Stimulated activated CD8-positive, alpha-beta memory T cell treated with anti-CD3 and anti-CD28 coated beads, Interleukin-2, amount 100 ng/mL, for 1 hour (primary cell): ENCODE results near the gene AGBL1.

ENCODE experiments used
- DNase-seq, 2 donors: peaks; one replicate each; pipeline ENCODE4 v3.0.0-alpha.2; 2020; ENCODE audit warnings: low read depth in 2 of 2

The AGBL1 gene

DNA sequence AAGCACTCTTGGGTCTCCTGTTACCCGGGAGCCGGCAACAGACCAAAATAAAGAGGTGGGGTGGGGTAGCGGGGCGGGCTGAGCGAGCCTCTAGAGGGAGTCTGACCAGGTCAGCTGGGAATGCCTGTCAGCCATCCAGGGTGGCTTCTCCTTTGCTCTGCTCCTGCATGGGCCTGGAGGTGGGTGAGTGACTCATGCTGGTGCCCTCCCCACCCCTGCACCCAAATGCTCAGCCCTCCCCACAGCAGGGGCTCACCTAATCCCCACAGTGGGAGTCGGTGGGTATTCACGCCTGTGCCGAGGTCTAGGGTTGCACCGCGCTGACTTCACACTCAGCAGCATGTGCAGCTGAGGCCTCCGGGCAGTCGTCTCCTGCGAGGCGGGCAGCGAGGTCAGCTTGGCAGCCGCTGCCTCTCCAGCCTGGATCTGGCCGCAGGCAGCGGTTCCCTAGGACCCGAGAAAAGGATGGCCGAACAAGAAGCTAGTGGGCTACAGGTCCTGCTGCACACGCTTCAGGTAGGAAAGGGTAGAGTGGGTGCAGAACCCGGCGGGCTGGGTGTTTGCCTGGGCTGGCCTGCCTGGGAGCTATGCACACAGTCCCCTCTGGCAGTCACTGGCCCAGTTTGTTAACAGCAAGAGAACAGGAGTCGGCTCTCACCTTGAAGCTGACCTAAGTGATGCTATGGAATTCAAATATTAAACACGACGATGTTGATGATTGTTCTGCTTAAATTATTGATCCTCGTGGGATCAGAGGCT is at the start of gene AGBL1:
AGBL1 (plus strand) TSS at position 364 of the 759 bp plus-strand sequence.
- DNase-seq = no peak

DNA sequence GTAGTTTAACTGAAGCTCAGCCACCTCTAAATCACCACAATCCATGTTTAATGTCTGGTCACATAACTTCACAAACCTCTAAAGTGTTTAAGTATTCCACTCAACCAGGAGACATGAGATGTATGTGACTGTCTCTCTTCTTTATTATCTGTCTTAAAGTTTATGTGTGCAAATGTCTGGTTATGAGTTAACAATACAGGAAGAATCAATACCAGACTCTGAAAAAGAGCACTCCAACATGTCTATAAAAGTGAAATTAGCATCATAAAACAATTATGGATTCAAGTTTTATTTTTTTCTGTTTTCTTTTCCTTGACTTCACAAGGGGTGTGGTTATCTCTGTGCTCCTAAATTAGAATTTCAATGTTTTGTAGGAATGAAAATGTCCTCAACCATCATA is 44.8 kb upstream of the AGBL1 start:
- DNase-seq = no peak

DNA sequence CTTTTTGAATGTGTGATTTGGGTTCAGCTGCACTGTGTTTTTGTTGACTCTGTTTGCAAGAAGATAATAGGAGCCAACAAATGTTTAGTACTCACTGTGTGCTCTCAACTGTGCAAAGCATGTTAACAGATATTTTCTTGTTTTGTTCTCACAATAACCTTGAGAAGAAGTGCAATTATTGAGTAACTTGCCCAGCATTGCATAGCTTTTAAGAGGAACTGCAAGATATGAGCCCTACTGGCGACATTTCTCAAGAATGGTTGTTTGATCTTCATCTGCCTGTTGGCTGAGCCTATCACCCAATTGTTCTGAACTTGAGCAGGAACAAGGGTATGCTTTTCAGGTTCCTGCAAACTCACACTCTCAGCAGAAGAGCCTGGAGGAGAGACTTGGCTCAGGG is 43.4 kb upstream of the AGBL1 start:
- DNase-seq = no peak

DNA sequence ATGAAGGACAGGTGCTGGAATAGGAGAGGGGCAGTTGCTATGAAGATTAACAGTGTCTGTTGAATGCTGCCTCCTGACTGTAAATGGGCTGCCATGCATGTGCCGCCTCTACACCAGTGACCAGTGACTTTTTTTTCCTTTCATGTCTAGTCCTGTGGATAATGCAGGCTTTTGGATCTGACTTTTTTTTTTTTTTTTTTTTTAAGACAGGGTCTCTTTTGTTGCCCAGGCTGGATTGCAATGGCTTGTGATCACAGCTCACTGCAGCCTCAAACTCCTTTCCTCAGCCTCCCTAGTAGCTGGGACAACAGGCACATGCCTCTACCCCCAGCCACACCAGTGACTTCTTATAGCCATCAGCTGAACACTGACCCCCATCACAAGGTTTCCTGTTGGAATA is 41.2 kb upstream of the AGBL1 start:
- no peak for DNase-seq

DNA sequence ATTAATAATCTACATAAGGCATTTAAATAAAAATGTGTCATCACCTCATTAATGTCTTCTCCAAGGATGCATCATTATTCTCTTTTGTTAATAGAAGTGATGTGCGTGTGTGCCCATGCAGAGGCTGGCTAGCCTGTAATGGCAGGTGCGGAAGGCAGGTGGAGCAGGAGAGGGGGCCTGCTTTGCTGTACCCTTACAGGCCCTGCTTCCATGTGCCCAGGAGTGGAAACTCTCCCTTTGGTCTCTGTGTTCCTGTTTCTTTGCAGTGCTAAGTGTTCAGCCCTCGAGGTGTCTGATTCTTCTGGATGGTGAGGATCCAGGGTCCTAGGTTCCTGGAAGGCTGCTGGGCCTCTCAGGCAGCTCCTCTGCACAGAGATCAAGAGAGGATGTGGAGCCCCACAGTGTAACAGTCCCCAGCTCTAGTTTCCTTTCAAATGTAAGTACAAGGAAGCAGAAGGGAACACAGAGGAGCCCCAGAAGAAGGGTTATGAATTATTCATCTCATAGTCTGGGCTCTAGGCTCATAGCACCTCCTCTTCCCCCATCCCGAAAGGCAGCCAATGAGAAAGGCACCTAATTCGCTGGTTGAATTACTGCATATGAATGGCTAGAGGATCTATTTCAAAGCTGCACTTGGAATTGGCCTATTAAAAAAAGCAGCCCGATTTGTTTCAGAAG is 39.2 kb upstream of the AGBL1 start:
- DNase-seq = no peak

DNA sequence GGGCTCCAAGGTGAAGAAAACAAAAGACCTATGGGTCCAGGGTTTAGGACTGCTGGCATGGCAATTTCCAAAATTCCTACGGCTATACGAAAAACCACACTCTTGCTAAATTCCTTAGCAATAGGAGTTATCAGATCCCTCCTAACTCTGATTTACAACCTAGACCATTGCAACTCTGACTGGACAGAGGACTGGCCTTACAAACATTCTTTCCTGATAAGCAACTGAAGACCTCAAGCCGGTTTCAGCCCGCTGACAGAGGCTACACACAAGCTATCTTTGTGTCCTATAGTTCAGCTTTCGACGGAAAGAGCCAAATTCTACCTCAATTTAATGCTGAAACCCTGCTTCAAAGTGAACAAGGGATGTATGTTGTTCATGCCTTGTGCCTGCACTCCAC is 38.3 kb upstream of the AGBL1 start:
- no peak for DNase-seq

DNA sequence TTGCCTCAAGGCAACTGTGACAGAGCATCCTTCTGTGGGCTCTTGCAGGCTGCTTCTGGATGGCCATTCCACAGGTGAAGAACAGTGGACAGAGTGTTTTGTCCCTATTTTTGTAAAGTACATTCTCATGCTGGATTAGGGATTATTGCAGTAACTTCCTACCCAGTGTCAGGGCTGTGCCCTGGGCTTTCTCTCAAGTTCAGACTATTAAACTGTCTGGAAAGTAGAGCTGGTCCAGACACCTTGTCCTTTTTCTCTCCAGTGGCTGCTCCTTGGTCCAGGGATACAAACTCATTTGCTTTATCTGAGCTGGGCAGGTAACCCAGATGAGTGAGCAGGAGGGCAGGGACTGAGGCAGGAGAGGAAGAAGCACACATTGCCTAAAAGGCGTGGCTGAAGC is 37.4 kb upstream of the AGBL1 start:
- DNase-seq = no peak

DNA sequence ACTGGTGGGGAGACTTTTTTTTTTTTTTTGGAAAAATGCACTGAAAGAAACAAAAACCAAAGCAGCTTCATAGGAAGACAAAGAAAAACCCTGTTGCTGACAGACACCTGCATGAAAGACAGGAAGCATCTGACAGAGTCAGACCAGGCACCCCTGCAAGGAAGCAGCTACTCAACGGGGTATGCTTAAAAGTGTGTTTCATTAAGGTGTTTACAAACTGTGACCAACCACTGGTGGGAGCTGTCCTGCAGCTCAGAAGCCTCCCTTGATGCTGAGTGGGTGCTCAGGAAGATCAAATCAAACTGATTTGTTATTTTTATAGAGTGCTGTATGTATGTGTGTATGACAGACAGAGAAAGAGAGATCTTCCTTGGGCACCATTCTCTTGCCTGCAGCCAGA is 34.7 kb upstream of the AGBL1 start:
- DNase-seq = no peak

DNA sequence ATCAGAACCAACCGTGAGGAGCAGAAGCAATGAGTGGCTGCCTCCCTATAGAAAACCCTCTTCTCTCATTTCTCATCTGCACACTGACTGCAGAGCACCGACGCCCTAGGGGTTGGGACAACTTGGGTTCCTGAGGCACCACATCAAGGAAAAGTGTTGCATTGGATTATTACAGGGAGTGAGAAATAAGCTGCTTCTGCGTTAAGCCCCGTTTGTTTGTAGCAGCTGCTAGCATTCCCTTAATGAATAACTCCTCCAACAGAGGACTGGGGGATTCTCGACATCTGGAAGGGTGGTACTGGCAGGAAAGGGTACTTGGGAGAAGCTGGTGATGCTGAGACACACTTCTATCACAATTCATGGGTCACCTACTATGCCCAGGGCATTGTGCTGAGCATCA is 25.3 kb upstream of the AGBL1 start:
- no peak for DNase-seq

DNA sequence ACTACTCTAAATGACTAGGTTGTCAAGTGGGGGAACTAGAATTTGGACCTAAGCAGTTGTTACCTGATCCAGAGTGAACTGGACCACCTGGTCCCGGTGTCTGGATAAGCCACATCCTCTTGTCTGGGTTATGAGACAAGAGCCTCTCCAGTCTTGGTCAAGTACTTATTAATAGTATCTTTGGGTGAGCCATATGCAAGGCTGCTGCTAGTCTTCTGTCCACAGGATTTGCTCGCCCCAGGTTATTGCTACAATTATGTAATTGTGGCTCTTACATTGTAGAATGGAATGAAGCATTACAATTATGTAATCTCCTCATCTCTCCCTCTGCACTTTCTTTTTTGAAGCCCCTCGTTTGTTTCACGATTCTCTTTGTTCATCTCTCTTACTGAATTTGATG is 24.0 kb upstream of the AGBL1 start:
- no peak for DNase-seq

DNA sequence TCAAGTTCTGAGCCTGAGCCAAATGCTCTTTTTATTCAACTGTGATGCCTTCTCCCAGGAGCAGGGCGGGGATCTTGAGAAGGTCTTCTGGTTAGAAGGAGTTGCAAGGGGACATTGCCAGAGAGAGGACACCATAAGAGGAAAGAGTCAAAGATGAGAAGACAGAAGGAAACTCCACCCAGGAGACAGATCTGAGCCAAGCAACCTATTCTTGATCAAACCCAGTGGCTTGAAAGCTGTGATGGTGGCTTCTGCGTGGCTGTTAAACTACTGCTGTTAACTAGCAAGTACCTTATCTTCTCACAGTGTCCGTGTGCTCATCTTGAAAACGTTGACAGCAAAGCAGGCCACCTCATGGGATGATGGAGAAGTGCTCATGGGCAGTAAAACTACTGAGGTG is 19.8 kb upstream of the AGBL1 start:
- DNase-seq = no peak

DNA sequence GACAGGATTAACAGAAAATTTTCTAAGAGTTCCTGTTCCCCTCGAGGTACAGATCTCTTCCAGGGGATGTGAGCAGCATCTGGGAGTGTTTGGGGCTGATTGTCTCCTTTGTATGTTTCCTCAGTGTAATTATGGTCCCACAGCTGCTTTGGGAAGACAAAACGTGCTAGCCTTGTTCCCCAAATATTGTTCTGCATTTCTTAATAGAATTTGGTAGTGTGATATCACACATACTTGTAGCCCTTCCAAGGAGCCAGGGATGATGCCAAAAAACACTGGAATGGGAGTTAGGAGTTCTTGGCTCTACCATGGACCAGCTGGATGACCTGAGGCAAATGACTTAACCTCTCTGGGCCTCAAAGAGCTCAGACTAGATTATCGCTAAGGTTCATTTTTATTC is 19.0 kb upstream of the AGBL1 start:
- DNase-seq = no peak

DNA sequence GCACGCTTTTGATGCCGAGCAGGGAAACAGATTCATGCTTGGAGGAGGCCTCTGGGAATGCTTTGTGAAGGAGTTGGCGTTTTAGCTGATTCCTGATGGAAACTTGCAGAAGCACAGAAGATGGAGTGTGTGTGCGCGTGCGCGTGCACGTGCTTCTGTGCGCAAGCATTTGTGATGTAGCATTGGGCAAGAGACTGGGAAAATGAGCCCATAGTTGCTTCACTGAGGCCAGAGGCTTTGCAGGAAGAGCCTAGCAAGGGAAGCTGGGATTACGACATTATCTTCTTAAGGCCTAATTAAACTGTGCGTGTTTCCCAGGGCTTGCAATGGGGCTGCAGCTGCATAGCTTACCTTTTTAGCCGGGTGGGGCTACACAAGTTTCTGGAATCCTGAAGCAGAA is 18.1 kb upstream of the AGBL1 start:
- no peak for DNase-seq

DNA sequence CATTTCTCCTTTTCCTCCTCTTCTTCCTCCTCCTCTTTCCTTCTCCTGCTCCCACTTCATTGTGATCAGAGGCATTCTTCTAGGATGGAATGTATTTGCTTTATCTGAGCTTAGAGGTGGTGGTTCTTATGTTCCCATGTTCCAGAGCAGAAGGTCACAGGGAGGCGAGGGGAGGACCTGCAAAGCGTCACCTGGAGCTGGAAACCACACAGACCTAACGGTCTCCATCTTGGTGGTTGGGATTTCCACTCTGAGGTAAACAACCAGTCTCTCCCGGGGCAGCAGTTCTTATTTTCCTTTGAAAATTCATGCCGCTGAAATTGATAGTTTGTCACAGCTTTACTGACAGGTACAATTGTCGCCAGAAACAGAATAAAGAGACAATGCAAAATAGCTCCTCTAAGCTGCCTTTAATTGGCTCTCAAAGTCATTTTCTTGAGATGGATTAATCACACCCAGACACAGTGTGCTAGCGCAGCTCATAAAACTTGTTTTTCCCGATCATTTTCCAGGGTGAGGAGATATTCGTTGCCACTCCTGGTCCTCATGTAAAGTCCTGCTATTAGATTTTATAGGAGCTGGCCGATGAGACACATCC is 16.9 kb upstream of the AGBL1 start:
- DNase-seq = no peak

DNA sequence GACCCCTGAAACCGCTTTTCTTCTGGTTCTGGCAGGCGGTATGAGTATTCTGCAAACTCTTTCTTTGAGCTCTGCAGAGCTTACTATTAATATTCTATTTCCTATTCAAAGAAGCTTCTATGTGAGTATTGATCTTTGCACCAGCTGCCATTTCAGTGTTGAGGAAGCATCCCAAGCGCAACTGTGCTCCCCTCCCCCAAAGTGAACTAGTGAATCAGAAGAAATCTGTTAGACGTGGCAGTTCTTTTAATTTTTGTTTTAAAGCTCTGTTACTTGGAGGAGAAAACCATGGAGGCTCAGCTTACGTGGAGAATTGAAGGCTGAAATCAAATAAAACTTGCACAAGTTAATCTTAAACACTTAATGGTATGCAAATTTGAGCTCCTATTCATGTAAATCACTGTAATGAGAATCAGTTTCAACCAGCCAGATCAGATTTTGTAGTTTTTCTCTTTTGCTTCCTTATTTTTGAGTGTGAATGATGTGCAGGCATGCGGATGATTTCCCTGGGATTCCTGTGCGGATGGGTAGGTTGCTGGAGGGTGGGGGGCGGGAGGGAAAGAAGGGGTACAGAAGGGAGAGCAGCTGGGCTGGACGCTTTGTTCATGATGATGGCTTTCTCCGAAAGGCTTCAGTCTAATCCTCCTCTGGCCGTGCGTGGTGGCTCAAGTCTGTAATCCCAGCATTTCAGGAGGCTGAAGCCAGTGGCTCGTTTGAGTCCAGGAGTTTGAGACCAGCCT is 16.1 kb upstream of the AGBL1 start:
- DNase-seq = no peak

DNA sequence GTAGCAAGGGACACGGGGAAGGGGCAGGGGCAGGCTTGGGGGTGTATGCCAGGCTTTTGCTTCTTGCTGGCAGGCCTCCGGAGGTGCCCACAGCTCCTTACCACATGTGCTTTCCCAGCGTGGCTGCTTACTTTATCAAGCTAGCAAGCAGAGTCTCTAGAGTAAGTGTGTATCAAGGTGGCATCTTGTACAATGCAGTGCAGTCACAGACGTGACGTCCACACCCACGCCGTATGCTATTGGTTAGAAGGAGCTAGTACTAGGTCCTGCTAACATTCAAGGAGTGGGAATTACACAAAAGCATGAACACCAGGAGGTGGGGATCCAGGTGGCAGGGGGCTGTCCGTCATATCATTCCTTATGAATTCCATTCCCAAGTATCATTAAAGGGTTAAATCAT is 15.3 kb upstream of the AGBL1 start:
- DNase-seq = no peak

DNA sequence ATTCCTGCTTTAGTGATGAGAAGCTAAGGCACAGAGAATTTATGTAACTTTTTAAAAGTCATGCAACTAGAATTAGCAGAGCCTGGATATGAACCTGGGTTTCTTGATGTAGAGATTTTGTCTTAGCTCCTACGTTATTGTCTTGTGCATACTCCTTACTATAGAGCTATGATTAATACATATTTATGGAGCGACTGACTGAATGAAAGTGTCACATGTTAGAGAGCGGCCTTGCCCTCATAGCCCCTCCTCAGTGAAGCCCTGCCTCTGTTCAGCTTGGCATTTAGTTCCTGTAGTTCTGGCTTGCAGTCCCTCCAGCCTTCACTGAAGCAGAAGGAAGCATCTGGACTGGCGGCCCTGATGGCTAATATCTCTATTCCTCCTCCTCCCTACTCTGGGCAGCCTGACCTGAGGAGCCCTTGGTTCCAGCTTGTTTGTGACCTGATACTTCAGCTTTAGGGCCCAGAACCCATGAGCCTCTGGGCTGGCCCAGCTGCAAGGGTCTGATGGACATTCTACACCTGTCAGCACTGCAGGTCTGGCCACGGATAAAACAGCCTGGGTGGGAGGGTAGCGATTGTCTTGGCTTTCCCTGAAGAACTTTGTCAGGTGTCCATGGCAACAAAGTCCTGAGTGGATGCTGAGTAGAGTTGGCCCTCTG is 13.4 kb upstream of the AGBL1 start:
- DNase-seq = no peak

DNA sequence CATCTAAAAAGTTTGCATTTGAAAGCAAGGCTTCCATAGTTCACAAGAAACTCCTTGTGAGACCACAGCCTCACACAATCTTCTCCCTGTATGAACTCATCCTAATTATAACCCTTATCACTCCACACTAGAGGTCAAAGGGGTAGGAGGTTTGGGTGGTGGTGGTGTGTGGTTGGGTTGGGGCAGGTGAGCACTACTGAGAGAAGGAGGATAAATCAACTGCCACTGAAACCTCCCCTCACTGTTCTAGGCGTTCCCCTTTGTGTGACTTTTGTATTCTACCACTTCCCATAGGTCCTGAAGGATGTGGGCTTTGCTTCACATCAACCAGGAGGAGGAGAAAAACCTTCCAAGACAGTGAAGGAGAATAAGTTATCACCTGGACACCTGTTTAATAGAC is 6.4 kb upstream of the AGBL1 start:
- DNase-seq = no peak

DNA sequence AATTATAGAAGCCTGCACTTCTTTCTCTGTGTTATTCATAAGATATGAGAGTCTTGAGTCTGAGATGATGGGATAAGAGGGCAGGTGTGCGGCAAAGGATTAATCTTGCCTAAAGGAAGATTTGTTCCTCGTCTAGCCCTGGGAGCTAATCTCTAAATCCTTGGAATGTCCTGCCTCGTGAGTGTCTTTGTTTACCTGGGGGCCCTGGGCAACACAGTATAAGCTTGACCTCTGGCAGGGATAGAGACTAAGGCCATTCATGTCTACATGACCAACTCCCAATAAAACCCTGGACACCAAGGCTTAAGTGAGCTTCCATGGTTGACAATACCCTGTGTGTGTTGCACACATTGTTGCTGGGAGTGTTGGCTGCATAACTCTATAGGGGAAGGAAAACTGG is 3.2 kb upstream of the AGBL1 start:
- DNase-seq = no peak

DNA sequence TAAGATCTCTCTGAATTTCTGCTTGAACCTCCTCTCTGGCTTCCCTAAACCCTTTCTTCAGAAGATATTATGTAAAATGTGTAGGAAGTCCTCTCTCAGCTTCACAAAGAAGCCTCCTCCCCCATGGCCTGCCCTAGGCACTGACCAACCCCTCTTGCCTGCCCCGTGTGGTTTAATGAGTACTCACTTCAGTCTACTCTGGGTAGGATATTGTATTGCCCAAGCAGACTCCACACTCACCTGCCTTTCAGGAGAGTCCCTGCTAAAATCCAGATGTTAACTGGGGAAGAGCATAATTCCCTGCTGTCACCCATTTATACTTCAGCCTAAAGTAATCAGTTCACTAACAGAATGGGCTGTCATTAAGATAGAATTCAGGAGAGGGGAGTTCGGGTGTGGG is 2.6 kb upstream of the AGBL1 start:
- DNase-seq = no peak

DNA sequence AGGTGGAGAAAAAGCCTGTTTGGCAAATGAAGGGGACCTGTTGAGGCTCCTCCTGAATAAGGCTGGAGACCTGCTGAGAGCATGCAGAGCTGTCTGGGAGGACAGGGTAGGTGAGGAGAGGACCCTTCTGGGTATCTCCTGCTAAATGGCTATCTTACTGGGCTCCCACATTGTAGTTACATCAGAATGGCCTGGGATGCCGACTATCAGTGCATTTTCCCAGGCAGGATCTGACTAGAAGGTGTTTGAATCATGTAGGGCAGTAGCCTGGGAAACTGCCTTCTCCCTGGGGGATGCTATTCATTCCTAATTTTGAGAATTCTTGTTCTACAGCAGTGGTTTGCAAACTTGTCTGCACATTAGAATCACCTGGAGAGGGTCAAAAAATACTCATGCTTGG is 631 bp downstream of the AGBL1 start:
- DNase-seq = no peak
